Measurements from ENCODE around the gene SUN2.

- no peak for TF ChIP-seq CTCF (IDR thresholded peaks at IDR 0.05)
- no peak for TF ChIP-seq POLR2A (IDR thresholded peaks at IDR 0.05)
These were observed 27.4 kb upstream of the SUN2 start for GRCh38 chr22:38783095-38783615.
